Measurements from ENCODE around the gene NUP98.
"Not testable (repeated sequence)": the region's sequence is repeated elsewhere in the genome, so short reads cannot be mapped to it uniquely, and the experiment has no call there.

NUP98 gene

DNA sequence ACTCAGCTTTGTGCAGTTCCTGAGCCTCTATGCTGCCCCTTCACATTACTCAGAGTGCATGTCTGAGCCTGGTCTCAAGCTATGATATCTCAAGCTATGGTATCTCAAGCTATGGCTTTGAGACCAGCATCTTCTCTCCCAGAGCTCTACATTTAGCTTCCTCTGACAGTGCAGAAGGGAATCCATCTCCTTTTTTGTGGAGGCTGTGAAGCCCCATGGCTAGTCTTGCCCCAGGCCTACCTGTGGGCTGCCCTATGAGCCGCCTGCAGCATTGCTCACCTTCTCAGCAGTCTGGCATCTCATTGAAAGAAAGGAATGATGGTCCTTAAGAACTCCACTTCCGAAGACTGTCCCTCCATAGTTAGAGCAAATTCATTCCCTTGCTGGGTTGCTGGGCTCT lies 23.6 kb upstream of the NUP98 start:
- Histone ChIP-seq H3K27me3 (replicated peaks) (no peaks in the 10 kb centered on the region), H3K27ac (no peak overlapping the region), H3K36me3 (replicated peaks) (peaks cover 3% of the 10 kb centered on the region), H3K4me3 (ENCODE audit: low read depth, low read length) (no peak overlapping the region)
- TF ChIP-seq, protein P1, sequence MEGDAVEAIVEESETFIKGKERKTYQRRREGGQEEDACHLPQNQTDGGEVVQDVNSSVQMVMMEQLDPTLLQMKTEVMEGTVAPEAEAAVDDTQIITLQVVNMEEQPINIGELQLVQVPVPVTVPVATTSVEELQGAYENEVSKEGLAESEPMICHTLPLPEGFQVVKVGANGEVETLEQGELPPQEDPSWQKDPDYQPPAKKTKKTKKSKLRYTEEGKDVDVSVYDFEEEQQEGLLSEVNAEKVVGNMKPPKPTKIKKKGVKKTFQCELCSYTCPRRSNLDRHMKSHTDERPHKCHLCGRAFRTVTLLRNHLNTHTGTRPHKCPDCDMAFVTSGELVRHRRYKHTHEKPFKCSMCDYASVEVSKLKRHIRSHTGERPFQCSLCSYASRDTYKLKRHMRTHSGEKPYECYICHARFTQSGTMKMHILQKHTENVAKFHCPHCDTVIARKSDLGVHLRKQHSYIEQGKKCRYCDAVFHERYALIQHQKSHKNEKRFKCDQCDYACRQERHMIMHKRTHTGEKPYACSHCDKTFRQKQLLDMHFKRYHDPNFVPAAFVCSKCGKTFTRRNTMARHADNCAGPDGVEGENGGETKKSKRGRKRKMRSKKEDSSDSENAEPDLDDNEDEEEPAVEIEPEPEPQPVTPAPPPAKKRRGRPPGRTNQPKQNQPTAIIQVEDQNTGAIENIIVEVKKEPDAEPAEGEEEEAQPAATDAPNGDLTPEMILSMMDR (IDR thresholded peaks at IDR 0.05; ENCODE audit: low read depth, low read length, missing control alignments) = no peak
- no peak for DNase-seq
- in situ Hi-C loops (cut with HindIII; ENCODE audit: low pct_ligation_motif_present, low sequenced_read_pairs) = no loop called here

DNA sequence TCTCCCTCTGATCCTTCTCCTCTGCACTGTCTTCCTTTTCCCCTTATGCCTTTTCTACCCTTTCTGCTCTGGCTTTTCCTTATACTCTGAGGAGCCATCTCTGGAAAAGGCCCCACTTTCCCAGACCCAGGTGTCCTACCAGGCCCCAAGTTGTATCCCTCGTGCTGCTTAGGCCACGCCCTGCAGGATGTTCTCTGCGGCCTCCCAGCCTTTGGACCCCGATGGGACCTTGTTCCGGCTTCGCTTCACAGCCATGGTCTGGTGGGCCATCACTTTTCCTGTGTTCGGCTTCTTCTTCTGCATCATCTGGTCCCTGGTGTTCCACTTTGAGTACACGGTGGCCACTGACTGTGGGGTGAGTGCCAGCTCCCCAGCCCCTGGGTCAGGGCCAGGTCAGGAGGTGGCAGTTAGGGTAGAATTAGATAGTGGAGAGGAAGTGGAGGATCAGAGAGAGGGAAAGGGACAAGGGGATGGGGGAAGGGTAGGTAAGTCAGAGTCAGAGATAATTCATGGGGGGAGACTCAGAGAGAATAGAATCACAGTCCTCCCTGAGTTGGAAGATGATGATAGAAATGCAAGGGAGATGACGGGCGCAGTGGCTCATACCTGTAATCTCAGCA lies 19.9 kb upstream of the NUP98 start:
- Histone ChIP-seq H3K4me3 (ENCODE audit: low read depth, low read length) (no peak overlapping the region), H3K27ac (no peak overlapping the region), H3K36me3 (replicated peaks) (no peaks in the 10 kb centered on the region), H3K27me3 (replicated peaks) (no peaks in the 10 kb centered on the region)
- DNase-seq = no peak
- in situ Hi-C loops (cut with HindIII; ENCODE audit: low pct_ligation_motif_present, low sequenced_read_pairs) = no loop called here
- TF ChIP-seq, protein P1 (IDR thresholded peaks at IDR 0.05; ENCODE audit: low read depth, low read length, missing control alignments) = no peak

DNA sequence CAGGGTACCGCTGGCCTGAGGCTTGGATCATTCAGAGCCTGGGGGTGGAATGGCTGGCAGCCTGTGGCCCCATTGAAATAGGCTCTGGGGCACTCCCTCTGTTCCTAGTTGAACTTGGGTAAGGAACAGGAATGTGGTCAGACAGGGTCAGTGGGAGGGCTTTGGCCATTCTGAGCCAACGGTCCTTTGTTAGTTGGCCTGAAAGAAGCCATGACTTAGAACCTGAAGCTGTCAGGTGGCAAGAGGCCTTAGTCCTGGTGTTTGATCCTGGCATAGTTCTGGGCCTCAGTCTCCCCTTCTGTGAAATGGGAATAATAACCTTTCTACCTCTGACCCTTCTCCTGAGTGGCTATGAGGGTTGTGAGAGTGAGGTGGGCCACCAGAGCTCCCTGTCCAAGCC lies 19.3 kb upstream of the NUP98 start:
- DNase-seq = no peak
- Histone ChIP-seq H3K36me3 (replicated peaks) (no peaks in the 10 kb centered on the region), H3K4me3 (ENCODE audit: low read depth, low read length) (no peak overlapping the region), H3K27me3 (replicated peaks) (no peaks in the 10 kb centered on the region), H3K27ac (no peak overlapping the region)
- TF ChIP-seq, protein P1 (IDR thresholded peaks at IDR 0.05; ENCODE audit: low read depth, low read length, missing control alignments) = no peak
- in situ Hi-C loops (cut with HindIII; ENCODE audit: low pct_ligation_motif_present, low sequenced_read_pairs) = no loop called here

DNA sequence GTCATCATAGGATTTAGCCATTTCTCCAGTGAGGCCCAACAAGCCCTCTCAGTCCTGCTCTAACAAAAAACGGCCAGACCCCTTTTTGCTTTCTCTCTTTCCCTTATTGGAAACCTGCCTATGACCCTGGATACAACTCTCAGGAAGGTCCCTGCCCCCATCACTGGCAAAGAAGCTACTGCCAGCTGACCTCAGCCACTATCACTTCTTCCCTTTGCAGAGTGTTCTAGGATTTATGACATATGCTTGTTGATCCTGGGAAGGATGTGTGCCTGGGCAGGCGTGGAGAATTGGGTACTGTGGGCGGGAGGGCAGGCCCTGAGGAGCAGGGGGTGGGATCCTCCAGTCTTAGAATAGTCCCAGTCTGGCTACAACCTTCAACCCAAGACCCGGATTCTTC lies 18.5 kb upstream of the NUP98 start:
- H3K4me3 ChIP-seq (ENCODE audit: low read depth, low read length) = no peak overlapping the region
- H3K36me3 ChIP-seq (replicated peaks) = no peaks in the 10 kb centered on the region
- DNase-seq = no peak
- no peak overlapping the region for H3K27ac ChIP-seq
- TF ChIP-seq, protein P1 (IDR thresholded peaks at IDR 0.05; ENCODE audit: low read depth, low read length, missing control alignments) = no peak
- in situ Hi-C loops (cut with HindIII; ENCODE audit: low pct_ligation_motif_present, low sequenced_read_pairs) = no loop called here
- no peaks in the 10 kb centered on the region for H3K27me3 ChIP-seq (replicated peaks)

DNA sequence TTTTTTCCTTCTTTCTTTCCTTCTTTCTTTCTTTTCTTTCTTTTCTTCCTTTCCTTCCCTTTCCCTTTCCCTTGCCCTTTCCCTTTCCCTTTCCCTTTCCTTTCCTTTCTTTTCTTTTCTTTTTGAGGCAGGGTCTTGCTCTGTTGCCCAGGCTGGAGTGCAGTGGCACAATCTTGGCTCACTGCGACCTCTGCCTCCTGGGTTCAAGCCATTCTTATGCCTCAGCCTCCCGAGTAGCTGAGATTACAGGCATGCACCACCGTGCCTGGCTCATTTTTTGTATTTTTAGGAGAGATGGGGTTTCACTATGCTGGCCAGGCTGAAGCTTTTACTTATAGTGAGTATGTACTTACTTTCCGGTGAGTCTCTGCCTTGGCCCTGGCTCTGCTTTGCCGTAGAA lies 17.5 kb upstream of the NUP98 start:
- H3K27ac ChIP-seq; in situ Hi-C loops (cut with HindIII; ENCODE audit: low pct_ligation_motif_present, low sequenced_read_pairs); H3K27me3 ChIP-seq (replicated peaks); H3K36me3 ChIP-seq (replicated peaks); H3K4me3 ChIP-seq (ENCODE audit: low read depth, low read length); DNase-seq: not testable (repeated sequence)

DNA sequence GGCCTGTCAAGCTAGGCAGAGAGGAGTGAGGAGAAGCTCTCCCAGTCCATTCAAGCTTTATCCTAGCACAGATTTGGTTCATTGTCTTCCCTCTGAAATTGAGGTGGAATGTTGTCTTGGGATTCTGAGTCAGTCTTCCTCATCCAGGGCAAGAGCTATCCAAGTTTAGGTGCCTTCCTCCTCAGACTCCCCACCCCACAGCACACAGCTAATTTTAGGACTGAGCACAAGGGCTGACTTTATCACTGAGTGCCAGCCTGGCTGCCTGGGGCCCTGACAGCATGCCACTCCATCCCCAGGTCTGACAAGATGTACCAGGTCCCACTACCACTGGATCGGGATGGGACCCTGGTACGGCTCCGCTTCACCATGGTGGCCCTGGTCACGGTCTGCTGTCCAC lies 13.6 kb upstream of the NUP98 start:
- TF ChIP-seq, protein P1 (IDR thresholded peaks at IDR 0.05; ENCODE audit: low read depth, low read length, missing control alignments) = no peak
- H3K27me3 ChIP-seq (replicated peaks) = no peaks in the 10 kb centered on the region

More for the DNA sequence above, 13.6 kb upstream of the NUP98 start:
- in situ Hi-C loops (cut with HindIII; ENCODE audit: low pct_ligation_motif_present, low sequenced_read_pairs) = no loop called here
- Histone ChIP-seq H3K36me3 (replicated peaks) (no peaks in the 10 kb centered on the region), H3K27ac (no peak overlapping the region), H3K4me3 (ENCODE audit: low read depth, low read length) (no peak overlapping the region)
- no peak for DNase-seq
